Dermis microvascular lymphatic vessel endothelial cell (primary cell): ENCODE results near the gene WNT7A. TPM values are rescaled to one million over a fixed set of nuclear protein-coding genes. Genes with fewer than 3 reads are reported as not detected.
A peak's percentile ranks its signal among the peaks of the same experiment; 100 is the strongest.

ENCODE experiments used
- DNase-seq, 2 donors: peaks; one replicate each; pipeline versions ENCODE4 v3.0.0 to v3.0.0-alpha.2; 2010; ENCODE audit warnings: low read depth in 2 of 2
- total RNA-seq: library from RNA; depleted of rRNA; stranded (reverse); fragments of >200 nt; gene quantifications from 2 replicates; pipeline ENCODE4 v1.2.1, GENCODE V29; 2014

WNT7A gene
- total RNA-seq, 1 donor from 2014 or later: not detected

GRCh38 chr3:13827699-13828098 lies 52.2 kb downstream of the WNT7A start:
- DNase-seq: no peak

- no peak for DNase-seq
These were observed 52.6 kb downstream of the WNT7A start for GRCh38 chr3:13827256-13827655.

GRCh38 chr3:13826672-13827071 lies 53.2 kb downstream of the WNT7A start:
- DNase-seq: no peak

- DNase-seq: no peak
These were observed 54.0 kb downstream of the WNT7A start for GRCh38 chr3:13825821-13826220.

GRCh38 chr3:13825311-13825579 lies 54.6 kb downstream of the WNT7A start:
- DNase-seq: no peak

GRCh38 chr3:13824521-13825310 lies 55.2 kb downstream of the WNT7A start:
- no peak for DNase-seq

- DNase-seq: no peak
These were observed 56.2 kb downstream of the WNT7A start for GRCh38 chr3:13823692-13824091.

GRCh38 chr3:13822871-13823585 lies 56.8 kb downstream of the WNT7A start:
- no peak for DNase-seq

GRCh38 chr3:13822042-13822441 lies 57.8 kb downstream of the WNT7A start:
- no peak for DNase-seq

GRCh38 chr3:13821126-13821525 lies 58.7 kb downstream of the WNT7A start:
- no peak for DNase-seq

GRCh38 chr3:13818919-13819318 lies 61.0 kb downstream of the WNT7A start:
- DNase-seq: no peak

- no peak for DNase-seq
These were observed 64.7 kb downstream of the WNT7A start for GRCh38 chr3:13815088-13815683.

- no peak for DNase-seq
These were observed 67.8 kb downstream of the WNT7A start for GRCh38 chr3:13812034-13812471.

GRCh38 chr3:13811614-13812013 lies 68.3 kb downstream of the WNT7A start:
- no peak for DNase-seq

- DNase-seq: no peak
These were observed 71.3 kb downstream of the WNT7A start for GRCh38 chr3:13808550-13808949.

- peak; percentile 14 for DNase-seq
These were observed 78.3 kb downstream of the WNT7A start for GRCh38 chr3:13801361-13802204.

- DNase-seq: no peak
These were observed 79.8 kb downstream of the WNT7A start for GRCh38 chr3:13800064-13800463.

GRCh38 chr3:13798401-13798800 lies 81.5 kb downstream of the WNT7A start:
- no peak for DNase-seq

- DNase-seq: no peak
These were observed 83.0 kb downstream of the WNT7A start for GRCh38 chr3:13796701-13797460.

- DNase-seq: no peak
These were observed 84.1 kb downstream of the WNT7A start for GRCh38 chr3:13795816-13796215.

- DNase-seq: no peak
These were observed 85.5 kb downstream of the WNT7A start for GRCh38 chr3:13794322-13794721.
